KOPT-K1 (cell line): Measurements from ENCODE around the gene PSD4.

ENCODE experiments used
- H3K27ac ChIP-seq: fragments of 200-600 bp; sonication (generic); 2 replicates; pipeline ENCODE4 v1.5.1; 2016; ENCODE audit warnings: antibody characterized with exemption, mild to moderate bottlenecking, low read depth, low read length; ENCODE audit not compliant: poor library complexity, severe bottlenecking
- H3K36me3 ChIP-seq: fragments of 200-600 bp; sonication (generic); 2 replicates; pipeline ENCODE4 v1.5.1; 2017; ENCODE audit warnings: antibody characterized with exemption, mild to moderate bottlenecking, low read length, moderate library complexity; ENCODE audit not compliant: insufficient read depth
- H3K9me3 ChIP-seq: fragments of 200-600 bp; sonication (generic); 2 replicates; pipeline ENCODE4 v1.5.1; 2017; ENCODE audit warnings: antibody characterized with exemption, low read length, mild to moderate bottlenecking; ENCODE audit not compliant: insufficient read depth, poor library complexity, severe bottlenecking

The PSD4 gene

GRCh38 chr2:113253453-113253852 lies 79.7 kb downstream of the PSD4 start:
- Histone ChIP-seq H3K36me3 (peaks cover 23% of the 10 kb centered on the region), H3K27ac (no peak overlapping the region)

GRCh38 chr2:113255140-113256070 lies 81.6 kb downstream of the PSD4 start:
- H3K9me3 ChIP-seq: no peaks in the 10 kb centered on the region

More at GRCh38 chr2:113253453-113253852, 79.7 kb downstream of the PSD4 start:
- H3K9me3 ChIP-seq: no peaks in the 10 kb centered on the region

GRCh38 chr2:113257516-113258264 lies 83.9 kb downstream of the PSD4 start:
- no peak overlapping the region for H3K27ac ChIP-seq
- H3K9me3 ChIP-seq: no peaks in the 10 kb centered on the region
- peaks cover 43% of the 10 kb centered on the region for H3K36me3 ChIP-seq

More at GRCh38 chr2:113255140-113256070, 81.6 kb downstream of the PSD4 start:
- peaks cover 37% of the 10 kb centered on the region for H3K36me3 ChIP-seq
- no peak overlapping the region for H3K27ac ChIP-seq

- H3K36me3 ChIP-seq: peaks cover 50% of the 10 kb centered on the region
- H3K27ac ChIP-seq: no peak overlapping the region
- no peaks in the 10 kb centered on the region for H3K9me3 ChIP-seq
Observed at GRCh38 chr2:113258471-113259147, 84.8 kb downstream of the PSD4 start.
